Adrenal gland (tissue), 12 donors: ENCODE results near the gene COL23A1. TPM values are rescaled to one million over a fixed set of nuclear protein-coding genes. Genes with fewer than 3 reads are reported as not detected.

Experiments
- DNase-seq, 7 donors: peaks; one replicate each; pipeline ENCODE4 v3.0.0-alpha.2; 2019 to 2020
- H3K27ac ChIP-seq, 5 donors: fragments of 200-600 bp; sonication (generic) in 4 of 5; 1 replicate in 3 of 5; 2 replicates in 2 of 5; pipeline versions ENCODE4 v1.5.1 to v1.8.0; 2016 to 2020; ENCODE audit warnings: mild to moderate bottlenecking in 1 of 5
- H3K27me3 ChIP-seq: fragments of 200-600 bp; 2 replicates; pipeline ENCODE4 v1.8.0; 2021
- H3K36me3 ChIP-seq, 2 donors: fragments of 200-600 bp; replicated peaks in 1 of 2; 1 replicate in 1 of 2; 2 replicates in 1 of 2; pipeline versions ENCODE4 v1.5.1 to v1.8.0; 2018 to 2022
- H3K4me1 ChIP-seq, 2 donors: fragments of 200-600 bp; replicated peaks in 1 of 2; 1 replicate in 1 of 2; 2 replicates in 1 of 2; pipeline versions ENCODE4 v1.5.1 to v1.8.0; 2018 to 2021
- H3K4me3 ChIP-seq, 4 donors: fragments of 200-600 bp; sonication (generic) in 3 of 4; one replicate each; pipeline ENCODE4 v1.5.1; 2016 to 2018
- H3K9me3 ChIP-seq, 3 donors: fragments of 200-600 bp; sonication (generic) in 1 of 3; replicated peaks in 1 of 3; 1 replicate in 2 of 3; 2 replicates in 1 of 3; pipeline versions ENCODE4 v1.5.1 to v1.8.0; 2016 to 2021
- POLR2A ChIP-seq, 2 donors: fragments of 450-650 bp; IDR thresholded peaks; one replicate each; pipeline ENCODE4 v1.6.1; 2017; ENCODE audit warnings: antibody characterized with exemption in 2 of 2, mild to moderate bottlenecking in 2 of 2, moderate library complexity in 1 of 2
- WGBS, 4 donors: extraction: QIAGEN DNeasy Blood & Tissue Kit in 2 of 4; methylation state at CpG; one replicate each; pipeline versions ENCODE4 v1.1.5 to v1.1.7; 2013 to 2017; 5-methylcytosine and 5-hydroxymethylcytosine counted together
- intact Hi-C, 2 donors: fragments of 100-400 bp; cut with DNase I; formaldehyde crosslinking; loops; one replicate each; pipeline versions ENCODE4 v1.14.1 to v1.15.0; 2022 to 2023
- polyA plus RNA-seq, 3 donors: library from polyadenylated mRNA; stranded (reverse); fragments of 200-250 nt in 2 of 3; fragments of 350-450 nt in 1 of 3; fragmentation: Illumina TruSeq in 1 of 3; extraction: RNeasy Lipid Tissue Mini Kit (QIAGEN cat#74804) in 1 of 3; gene quantifications; one replicate each; pipeline ENCODE4 v1.2.3, GENCODE V29; 2013 to 2014
- total RNA-seq, 9 donors: library from RNA; depleted of rRNA in 4 of 9; stranded (reverse); fragments of >200 nt in 4 of 9; fragments of 120-200 nt in 1 of 9; fragmentation: NEBNext Ultra II Directional in 1 of 9; extraction: Animal tissue kit (Norgen Biotek cat#: 25700) in 1 of 9; gene quantifications; one replicate each; pipeline versions ENCODE4 v1.1.0 to v1.2.4, GENCODE V29; 2013 to 2023
- TF ChIP-seq, protein P1 (sequence below), 6 experiments: fragments of 450-650 bp in 4 of 6; fragments of 200-600 bp in 2 of 6; sonication (generic) in 1 of 6; IDR thresholded peaks; 1 replicate in 5 of 6; 2 replicates in 1 of 6; pipeline versions ENCODE4 v1.5.1 to v1.8.0; 2016 to 2021; ENCODE audit warnings: antibody characterized with exemption in 6 of 6, mild to moderate bottlenecking in 2 of 6, moderate library complexity in 1 of 6
- donor health status: healthy with polysubstance abuse.
- donor health status: Bipolar disorder and iron deficiency.
- donor health status: DM: yes; HTN: yes; CAD: no.
- donor health status: DM: no; HTN: no; CAD: no.
- donor health status: DM: no; HTN: no; CAD: no.
- donor health status: DM: yes; HTN: yes; CAD: no.

The COL23A1 gene
- total and polyA plus RNA-seq, 12 donors: 0.09 to 4.4 (median 0.88) TPM

GRCh38 chr5:178455480-178455835, 134.7 kb downstream of the COL23A1 start:
- no peak for DNase-seq
- intact Hi-C loops: no loop called here
- 80 to 90% (median 85%) methylated on average over 12 to 14 of the region's 14 CpGs for WGBS, 4 donors
- Histone ChIP-seq H3K27me3 (no peaks in the 10 kb centered on the region), H3K4me3 (no peak overlapping the region), H3K4me1 (no peaks in the 10 kb centered on the region), H3K27ac (no peak overlapping the region), H3K9me3 (no peaks in the 10 kb centered on the region), H3K36me3 (no peaks in the 10 kb centered on the region)
- TF ChIP-seq POLR2A (IDR thresholded peaks at IDR 0.05): no peak
- TF ChIP-seq, protein P1, sequence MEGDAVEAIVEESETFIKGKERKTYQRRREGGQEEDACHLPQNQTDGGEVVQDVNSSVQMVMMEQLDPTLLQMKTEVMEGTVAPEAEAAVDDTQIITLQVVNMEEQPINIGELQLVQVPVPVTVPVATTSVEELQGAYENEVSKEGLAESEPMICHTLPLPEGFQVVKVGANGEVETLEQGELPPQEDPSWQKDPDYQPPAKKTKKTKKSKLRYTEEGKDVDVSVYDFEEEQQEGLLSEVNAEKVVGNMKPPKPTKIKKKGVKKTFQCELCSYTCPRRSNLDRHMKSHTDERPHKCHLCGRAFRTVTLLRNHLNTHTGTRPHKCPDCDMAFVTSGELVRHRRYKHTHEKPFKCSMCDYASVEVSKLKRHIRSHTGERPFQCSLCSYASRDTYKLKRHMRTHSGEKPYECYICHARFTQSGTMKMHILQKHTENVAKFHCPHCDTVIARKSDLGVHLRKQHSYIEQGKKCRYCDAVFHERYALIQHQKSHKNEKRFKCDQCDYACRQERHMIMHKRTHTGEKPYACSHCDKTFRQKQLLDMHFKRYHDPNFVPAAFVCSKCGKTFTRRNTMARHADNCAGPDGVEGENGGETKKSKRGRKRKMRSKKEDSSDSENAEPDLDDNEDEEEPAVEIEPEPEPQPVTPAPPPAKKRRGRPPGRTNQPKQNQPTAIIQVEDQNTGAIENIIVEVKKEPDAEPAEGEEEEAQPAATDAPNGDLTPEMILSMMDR (IDR thresholded peaks at IDR 0.05): no peak

- intact Hi-C loops: no loop called here
- 88 to 95% (median 89%) methylated on average over 8 to 22 of the region's 22 CpGs for WGBS, 4 donors
- DNase-seq: no peak
- no peaks in the 10 kb centered on the region for H3K4me1 ChIP-seq
- no peaks in the 10 kb centered on the region for H3K36me3 ChIP-seq
- H3K27ac ChIP-seq: no peak overlapping the region
- H3K27me3 ChIP-seq: peaks cover 3% of the 10 kb centered on the region
- no peaks in the 10 kb centered on the region for H3K9me3 ChIP-seq
- no peak for TF ChIP-seq POLR2A (IDR thresholded peaks at IDR 0.05)
- TF ChIP-seq, protein P1 (IDR thresholded peaks at IDR 0.05): no peak
- no peak overlapping the region for H3K4me3 ChIP-seq
Measured at GRCh38 chr5:178454821-178455479, 135.2 kb downstream of the COL23A1 start.

DNA sequence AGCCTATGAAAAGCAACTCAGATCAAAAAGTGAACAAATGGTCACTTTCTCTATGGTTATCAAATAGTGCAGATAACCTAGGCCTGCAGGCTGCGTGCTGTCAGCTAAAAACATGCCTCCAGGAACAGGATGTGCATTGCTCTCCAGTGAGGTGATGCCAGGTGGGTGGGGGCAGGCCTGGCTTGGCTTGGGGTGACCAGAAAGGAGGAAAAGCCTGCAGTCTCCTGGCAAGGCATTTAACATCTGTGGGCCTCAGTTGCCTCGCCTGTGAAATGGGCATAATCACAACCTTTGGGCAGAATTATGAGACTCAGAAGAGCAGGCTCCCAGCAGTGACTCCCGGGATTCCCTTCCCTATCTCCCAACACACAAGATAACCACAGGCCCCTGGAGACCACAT, 135.9 kb downstream of the COL23A1 start:
- no peak for DNase-seq
- whole genome bisulfite sequencing, 4 donors: 83 to 95% (median 87%) methylated on average over 2 to 3 of the region's 3 CpGs
- no peaks in the 10 kb centered on the region for H3K9me3 ChIP-seq
- no peak overlapping the region for H3K4me3 ChIP-seq
- H3K36me3 ChIP-seq: no peaks in the 10 kb centered on the region
- peaks cover 7% of the 10 kb centered on the region for H3K27me3 ChIP-seq
- TF ChIP-seq, protein P1 (IDR thresholded peaks at IDR 0.05): no peak
- no peak for TF ChIP-seq POLR2A (IDR thresholded peaks at IDR 0.05)
- no peak overlapping the region for H3K27ac ChIP-seq
- intact Hi-C loops: no loop called here
- H3K4me1 ChIP-seq: no peaks in the 10 kb centered on the region

DNA sequence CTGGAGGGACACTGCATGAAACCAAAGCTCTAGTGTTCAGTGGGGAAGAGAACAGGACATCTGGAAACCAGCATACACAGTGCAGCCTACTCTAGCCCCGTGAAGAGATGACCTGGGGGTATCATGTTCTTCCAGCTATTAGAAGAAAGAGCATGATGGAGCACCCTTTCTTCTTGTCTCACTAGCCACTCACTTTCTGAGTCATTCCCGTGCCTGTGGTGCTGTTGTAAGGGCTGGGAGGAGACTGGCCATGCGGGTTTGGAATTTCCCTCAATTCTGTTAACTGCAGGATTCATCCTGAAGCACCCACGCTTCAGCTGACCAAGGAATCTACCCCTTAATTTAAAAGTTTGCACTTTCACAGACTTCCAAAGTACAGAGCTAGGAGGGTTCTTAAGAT, 137.0 kb downstream of the COL23A1 start:
- DNase-seq: peak in 1 of 7 donors; percentile 7
- 55 to 65% (median 57%) methylated on average over 4 of the region's 4 CpGs for WGBS, 4 donors
- TF ChIP-seq, protein P1 (IDR thresholded peaks at IDR 0.05): no peak
- TF ChIP-seq POLR2A (IDR thresholded peaks at IDR 0.05): no peak

More for the DNA sequence above, 137.0 kb downstream of the COL23A1 start:
- H3K36me3 ChIP-seq: no peaks in the 10 kb centered on the region
- H3K4me3 ChIP-seq: no peak overlapping the region
- intact Hi-C loops: no loop called here
- no peaks in the 10 kb centered on the region for H3K9me3 ChIP-seq
- H3K27ac ChIP-seq: no peak overlapping the region
- peaks cover 16% of the 10 kb centered on the region for H3K27me3 ChIP-seq
- no peaks in the 10 kb centered on the region for H3K4me1 ChIP-seq
